Astrocyte (in vitro differentiated cells and primary cell): ENCODE measurements around the gene NXPH4. TPM values are rescaled to one million over a fixed set of nuclear protein-coding genes. Genes with fewer than 3 reads are reported as not detected.

Source experiments
- DNase-seq: peaks from one replicate; pipeline ENCODE4 v3.0.0-alpha.2; 2010; ENCODE audit warnings: low read depth
- FAIRE-seq: peaks from 2 replicates; lab custom pipeline; 2011; peaks lifted over from hg19 to GRCh38; lab: Jason Lieb, UNC
- H2AFZ ChIP-seq: 2 replicates; pipeline ENCODE4 v1.6.0; 2012; ENCODE audit warnings: low read depth, low read length, inconsistent platforms
- H3K27ac ChIP-seq: 2 replicates; pipeline ENCODE4 v1.5.1; 2011; ENCODE audit warnings: low read depth, low read length, inconsistent platforms
- H3K27me3 ChIP-seq: 2 replicates; pipeline ENCODE4 v1.6.0; 2011; ENCODE audit warnings: low read length, inconsistent platforms; ENCODE audit not compliant: insufficient read depth
- H3K36me3 ChIP-seq: 2 replicates; pipeline ENCODE4 v1.5.1; 2011; ENCODE audit warnings: low read length, inconsistent platforms; ENCODE audit not compliant: insufficient read depth
- H3K4me1 ChIP-seq: 2 replicates; pipeline ENCODE4 v1.5.1; 2011; ENCODE audit warnings: low read length, inconsistent platforms; ENCODE audit not compliant: insufficient read depth
- H3K4me2 ChIP-seq: 2 replicates; pipeline ENCODE4 v1.6.0; 2012; ENCODE audit warnings: low read length, inconsistent platforms
- H3K4me3 ChIP-seq: 2 replicates; pipeline ENCODE4 v1.5.1; 2011; ENCODE audit warnings: low read depth, mild to moderate bottlenecking, low read length, inconsistent platforms; ENCODE audit not compliant: insufficient read depth
- H3K79me2 ChIP-seq: 2 replicates; pipeline ENCODE4 v1.6.0; 2012; ENCODE audit warnings: mild to moderate bottlenecking, low read length, inconsistent platforms; ENCODE audit not compliant: insufficient read depth
- H3K9ac ChIP-seq: 2 replicates; pipeline ENCODE4 v1.6.0; 2012; ENCODE audit warnings: mild to moderate bottlenecking, low read length, inconsistent platforms
- H3K9me3 ChIP-seq: 2 replicates; pipeline ENCODE4 v1.5.1; 2012; ENCODE audit warnings: low read depth, mild to moderate bottlenecking, low read length, inconsistent platforms; ENCODE audit not compliant: insufficient read depth
- H4K20me1 ChIP-seq: 2 replicates; pipeline ENCODE4 v1.6.0; 2012; ENCODE audit warnings: low read length, inconsistent platforms; ENCODE audit not compliant: insufficient read depth
- H3K27ac Mint-ChIP-seq: one replicate; pipeline ENCODE4 v1.8.0; 2021; ENCODE audit warnings: mild to moderate bottlenecking, mixed read lengths; ENCODE audit not compliant: unreplicated experiment
- H3K27me3 Mint-ChIP-seq: one replicate; pipeline ENCODE4 v1.8.0; 2021; ENCODE audit warnings: low read depth, mixed read lengths; ENCODE audit not compliant: unreplicated experiment
- H3K36me3 Mint-ChIP-seq: one replicate; pipeline ENCODE4 v1.8.0; 2021; ENCODE audit warnings: low read depth, mixed read lengths; ENCODE audit not compliant: unreplicated experiment
- H3K4me1 Mint-ChIP-seq: one replicate; pipeline ENCODE4 v1.8.0; 2021; ENCODE audit warnings: low read depth, mixed read lengths; ENCODE audit not compliant: unreplicated experiment
- H3K4me3 Mint-ChIP-seq: one replicate; pipeline ENCODE4 v1.8.0; 2021; ENCODE audit warnings: mild to moderate bottlenecking, moderate library complexity, mixed read lengths; ENCODE audit not compliant: unreplicated experiment
- H3K9me3 Mint-ChIP-seq: one replicate; pipeline ENCODE4 v1.8.0; 2021; ENCODE audit warnings: mild to moderate bottlenecking, mixed read lengths; ENCODE audit not compliant: unreplicated experiment
- EZH2 ChIP-seq: IDR thresholded peaks from 2 replicates; pipeline ENCODE4 v1.6.1; 2012; ENCODE audit warnings: mild to moderate bottlenecking, low read length, inconsistent platforms; ENCODE audit not compliant: insufficient read depth
- total RNA-seq: library from RNA; stranded (reverse); gene quantifications from 2 replicates; pipeline ENCODE4 v1.2.1, GENCODE V29; 2021
- TF ChIP-seq, protein P1 (sequence below): IDR thresholded peaks from 2 replicates; pipeline ENCODE4 v1.5.1; 2011; ENCODE audit warnings: low read depth, mild to moderate bottlenecking, inconsistent platforms, low read length, moderate library complexity; ENCODE audit not compliant: insufficient read depth

The NXPH4 gene
- total RNA-seq, 1 donor from 2014 or later, result 14.5 TPM

DNA sequence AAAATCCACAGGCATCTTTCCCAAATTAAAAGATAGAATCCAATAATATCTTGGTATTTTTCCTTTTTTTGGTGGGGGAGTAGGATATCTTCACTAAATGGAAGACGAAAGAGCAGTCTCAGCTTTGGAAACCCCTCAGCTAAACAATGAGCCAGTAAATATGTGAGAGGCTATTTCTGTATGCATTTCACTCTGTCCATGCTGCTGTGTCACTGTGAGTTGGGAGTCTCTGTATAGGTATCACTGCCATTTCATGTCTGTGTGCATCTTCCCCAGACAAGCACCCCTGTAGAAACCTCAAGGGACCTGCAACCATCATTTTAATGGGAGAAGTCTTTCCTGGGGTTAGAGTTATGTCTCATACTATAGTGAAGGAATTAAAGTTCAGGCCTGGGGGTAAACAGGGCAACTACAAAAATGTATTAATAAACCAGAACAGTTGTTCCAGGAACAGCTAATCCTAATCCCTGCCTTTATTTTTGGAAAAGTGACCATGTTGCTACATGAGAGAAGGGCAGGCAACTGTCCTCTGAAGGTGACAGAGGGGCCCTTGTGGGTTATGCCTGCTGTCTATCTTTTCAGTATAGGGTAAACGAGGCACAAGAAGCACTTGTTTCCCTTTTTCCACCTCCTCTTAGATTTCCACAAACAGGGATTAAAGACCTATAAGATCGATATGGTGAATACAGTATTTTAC is 45.7 kb downstream of the NXPH4 start:
- H2AFZ ChIP-seq, result no peak overlapping the region
- FAIRE-seq (no peak), DNase-seq (no peak)
- H3K36me3 ChIP-seq, result peaks cover 20% of the 10 kb centered on the region
- Mint-ChIP-seq H3K4me1 (peaks cover 2% of the 10 kb centered on the region), H3K27me3 (peaks cover 2% of the 10 kb centered on the region), H3K36me3 (peaks cover 6% of the 10 kb centered on the region), H3K27ac (no peak overlapping the region), H3K9me3 (no peaks in the 10 kb centered on the region), H3K4me3 (no peak overlapping the region)
- no peak overlapping the region for H3K9ac ChIP-seq
- no peak overlapping the region for H3K4me3 ChIP-seq
- TF ChIP-seq, protein P1, sequence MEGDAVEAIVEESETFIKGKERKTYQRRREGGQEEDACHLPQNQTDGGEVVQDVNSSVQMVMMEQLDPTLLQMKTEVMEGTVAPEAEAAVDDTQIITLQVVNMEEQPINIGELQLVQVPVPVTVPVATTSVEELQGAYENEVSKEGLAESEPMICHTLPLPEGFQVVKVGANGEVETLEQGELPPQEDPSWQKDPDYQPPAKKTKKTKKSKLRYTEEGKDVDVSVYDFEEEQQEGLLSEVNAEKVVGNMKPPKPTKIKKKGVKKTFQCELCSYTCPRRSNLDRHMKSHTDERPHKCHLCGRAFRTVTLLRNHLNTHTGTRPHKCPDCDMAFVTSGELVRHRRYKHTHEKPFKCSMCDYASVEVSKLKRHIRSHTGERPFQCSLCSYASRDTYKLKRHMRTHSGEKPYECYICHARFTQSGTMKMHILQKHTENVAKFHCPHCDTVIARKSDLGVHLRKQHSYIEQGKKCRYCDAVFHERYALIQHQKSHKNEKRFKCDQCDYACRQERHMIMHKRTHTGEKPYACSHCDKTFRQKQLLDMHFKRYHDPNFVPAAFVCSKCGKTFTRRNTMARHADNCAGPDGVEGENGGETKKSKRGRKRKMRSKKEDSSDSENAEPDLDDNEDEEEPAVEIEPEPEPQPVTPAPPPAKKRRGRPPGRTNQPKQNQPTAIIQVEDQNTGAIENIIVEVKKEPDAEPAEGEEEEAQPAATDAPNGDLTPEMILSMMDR, result no peak
- TF ChIP-seq EZH2, result no peak
- H3K79me2 ChIP-seq, result no peaks in the 10 kb centered on the region
- no peaks in the 10 kb centered on the region for H4K20me1 ChIP-seq
- no peaks in the 10 kb centered on the region for H3K27me3 ChIP-seq
- H3K9me3 ChIP-seq, result no peaks in the 10 kb centered on the region
- no peaks in the 10 kb centered on the region for H3K4me1 ChIP-seq
- H3K4me2 ChIP-seq, result no peak overlapping the region
- H3K27ac ChIP-seq, result no peak overlapping the region

DNA sequence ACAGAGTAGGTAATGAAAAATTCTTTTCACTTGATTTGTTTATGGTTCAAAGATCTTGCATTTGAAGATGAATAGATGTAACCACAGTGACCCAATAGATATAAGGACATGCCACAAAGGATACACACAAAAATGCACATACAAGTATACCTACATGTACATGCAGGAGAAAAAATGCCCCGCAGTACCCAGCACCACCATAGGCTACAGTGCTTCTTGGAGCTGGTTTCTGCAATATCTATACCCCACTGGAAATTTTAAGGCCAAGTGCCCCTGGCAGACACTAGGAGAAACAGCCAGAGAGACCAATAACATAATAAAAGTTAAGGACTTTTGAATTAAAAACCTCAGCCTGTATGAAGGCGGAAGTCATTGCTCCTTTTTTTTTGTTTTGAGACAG is 46.5 kb downstream of the NXPH4 start:
- Mint-ChIP-seq H3K4me3 (no peak overlapping the region), H3K36me3 (peaks cover 9% of the 10 kb centered on the region), H3K9me3 (no peaks in the 10 kb centered on the region), H3K27me3 (peaks cover 2% of the 10 kb centered on the region), H3K4me1 (peaks cover 5% of the 10 kb centered on the region), H3K27ac (no peak overlapping the region)
- no peaks in the 10 kb centered on the region for H4K20me1 ChIP-seq
- no peaks in the 10 kb centered on the region for H3K79me2 ChIP-seq
- no peak overlapping the region for H3K9ac ChIP-seq
- DNase-seq (no peak), FAIRE-seq (no peak)
- no peak overlapping the region for H3K4me3 ChIP-seq
- no peak for TF ChIP-seq EZH2
- TF ChIP-seq, protein P1, result no peak
- no peak overlapping the region for H3K27ac ChIP-seq
- H3K27me3 ChIP-seq, result no peaks in the 10 kb centered on the region
- peaks cover 18% of the 10 kb centered on the region for H3K36me3 ChIP-seq
- H3K4me1 ChIP-seq, result no peaks in the 10 kb centered on the region
- H2AFZ ChIP-seq, result no peak overlapping the region
- no peak overlapping the region for H3K4me2 ChIP-seq
- H3K9me3 ChIP-seq, result no peaks in the 10 kb centered on the region

DNA sequence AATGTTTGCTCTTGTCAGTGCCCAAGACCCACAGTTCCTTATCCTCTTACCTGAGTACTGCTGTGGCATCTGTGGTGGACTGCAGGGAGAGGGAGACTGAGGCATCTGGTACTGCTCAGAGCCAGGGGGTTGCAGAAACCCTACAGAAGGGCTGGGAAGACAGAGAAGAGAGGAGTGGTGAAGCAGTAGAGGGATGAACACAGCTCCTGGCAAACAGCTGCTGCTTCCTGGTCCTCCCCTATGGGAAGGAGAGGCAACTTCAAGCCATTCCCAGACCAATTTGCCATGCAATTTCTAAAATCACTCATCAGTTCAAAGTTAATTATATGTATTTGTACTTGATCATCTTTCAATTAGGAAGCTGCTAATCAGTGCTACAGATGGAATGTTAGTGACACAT is 50.1 kb downstream of the NXPH4 start:
- H3K27me3 Mint-ChIP-seq, result no peaks in the 10 kb centered on the region
- Histone ChIP-seq H3K4me3 (no peak overlapping the region), H3K27me3 (no peaks in the 10 kb centered on the region), H3K27ac (no peak overlapping the region), H3K9ac (no peak overlapping the region), H3K4me2 (no peak overlapping the region), H3K9me3 (no peaks in the 10 kb centered on the region), H4K20me1 (no peaks in the 10 kb centered on the region), H2AFZ (no peak overlapping the region), H3K79me2 (no peaks in the 10 kb centered on the region), H3K36me3 (peaks cover 24% of the 10 kb centered on the region), H3K4me1 (no peaks in the 10 kb centered on the region)
- no peaks in the 10 kb centered on the region for H3K9me3 Mint-ChIP-seq
- DNase-seq (no peak), FAIRE-seq (no peak)
- TF ChIP-seq, protein P1, result no peak
- TF ChIP-seq EZH2, result no peak
- H3K27ac Mint-ChIP-seq, result no peak overlapping the region
- H3K36me3 Mint-ChIP-seq, result peaks cover 15% of the 10 kb centered on the region
- peaks cover 9% of the 10 kb centered on the region for H3K4me1 Mint-ChIP-seq
- H3K4me3 Mint-ChIP-seq, result no peak overlapping the region
